Nephron progenitor cell (in vitro differentiated cells): ENCODE data around the gene SLC5A3.

ENCODE experiments used
- DNase-seq: peaks from one replicate; pipeline ENCODE4 v3.0.0; 2021
- H3K27ac Mint-ChIP-seq: 2 replicates; pipeline ENCODE4 v1.8.0; 2021; ENCODE audit warnings: mild to moderate bottlenecking, moderate library complexity, mixed read lengths
- H3K27me3 Mint-ChIP-seq: 2 replicates; pipeline ENCODE4 v1.8.0; 2021; ENCODE audit warnings: mild to moderate bottlenecking, low read depth, mixed read lengths; ENCODE audit not compliant: poor library complexity
- H3K36me3 Mint-ChIP-seq: 2 replicates; pipeline ENCODE4 v1.8.0; 2021; ENCODE audit warnings: low read depth, mixed read lengths
- H3K4me1 Mint-ChIP-seq: 2 replicates; pipeline ENCODE4 v1.8.0; 2021; ENCODE audit warnings: mixed read lengths
- H3K4me3 Mint-ChIP-seq: 2 replicates; pipeline ENCODE4 v1.8.0; 2021; ENCODE audit warnings: mild to moderate bottlenecking, moderate library complexity, mixed read lengths
- H3K9me3 Mint-ChIP-seq: 2 replicates; pipeline ENCODE4 v1.8.0; 2021; ENCODE audit warnings: mild to moderate bottlenecking, moderate library complexity, mixed read lengths
- CTCF ChIP-seq: fragments of 200-600 bp; sonication (generic); IDR thresholded peaks from 2 replicates; pipeline ENCODE4 v1.5.0; 2021; ENCODE audit warnings: antibody characterized with exemption

Gene SLC5A3

GRCh38 chr21:34094949-34095348, 21.6 kb downstream of the SLC5A3 start:
- Mint-ChIP-seq H3K36me3 (peaks cover 62% of the 10 kb centered on the region), H3K27me3 (no peaks in the 10 kb centered on the region), H3K27ac (no peak overlapping the region), H3K4me1 (peaks cover 36% of the 10 kb centered on the region), H3K4me3 (no peak overlapping the region), H3K9me3 (no peaks in the 10 kb centered on the region)
- no peak for TF ChIP-seq CTCF
- DNase-seq = no peak

DNA sequence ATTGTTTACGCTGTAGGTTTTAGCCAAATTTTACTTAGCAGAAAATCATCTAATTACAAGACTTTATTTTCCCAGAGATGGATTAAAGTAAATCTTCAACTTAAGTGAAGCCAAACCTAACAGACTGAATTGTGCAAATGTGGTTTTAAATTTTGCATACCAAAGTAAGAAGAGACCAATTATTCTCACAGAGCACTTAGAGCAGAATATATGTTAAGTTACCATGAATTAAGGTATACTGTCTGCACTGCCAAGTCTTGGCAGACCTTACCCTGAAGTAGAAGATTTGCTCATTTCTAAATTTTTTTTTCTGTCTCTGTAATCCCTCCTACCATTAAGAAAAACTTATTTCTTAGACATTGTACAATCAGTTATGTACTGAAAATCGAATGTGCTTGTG, 24.1 kb downstream of the SLC5A3 start:
- no peak for TF ChIP-seq CTCF
- H3K27ac Mint-ChIP-seq = no peak overlapping the region
- H3K36me3 Mint-ChIP-seq = peaks cover 75% of the 10 kb centered on the region
- DNase-seq = no peak
- H3K27me3 Mint-ChIP-seq = no peaks in the 10 kb centered on the region
- no peaks in the 10 kb centered on the region for H3K9me3 Mint-ChIP-seq
- peaks cover 23% of the 10 kb centered on the region for H3K4me1 Mint-ChIP-seq
- H3K4me3 Mint-ChIP-seq = no peak overlapping the region

DNA sequence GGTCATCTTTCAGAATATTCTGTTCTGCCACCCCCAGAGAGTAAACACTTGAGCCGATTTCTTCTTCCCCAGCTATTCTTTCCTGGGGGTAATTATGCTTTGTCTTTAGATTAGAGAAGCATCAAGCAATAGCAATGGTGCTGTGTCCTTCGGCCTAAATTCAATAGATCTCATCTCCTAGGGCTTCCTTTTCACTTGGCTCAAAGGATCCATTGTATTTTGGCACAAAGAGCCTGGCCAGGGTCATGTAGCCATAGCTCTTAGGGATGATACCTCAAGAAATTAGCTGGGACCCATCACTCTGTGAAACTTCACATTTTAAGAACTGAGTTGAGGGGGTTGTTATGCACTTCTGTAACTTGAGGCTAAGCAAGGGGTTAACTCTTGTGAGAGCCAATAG, 27.0 kb downstream of the SLC5A3 start:
- no peak for DNase-seq
- Mint-ChIP-seq H3K4me1 (peaks cover 6% of the 10 kb centered on the region), H3K27ac (no peak overlapping the region), H3K4me3 (no peak overlapping the region), H3K27me3 (no peaks in the 10 kb centered on the region), H3K9me3 (no peaks in the 10 kb centered on the region), H3K36me3 (peaks cover 78% of the 10 kb centered on the region)
- no peak for TF ChIP-seq CTCF

GRCh38 chr21:34100790-34101189, 27.4 kb downstream of the SLC5A3 start:
- no peak for TF ChIP-seq CTCF
- peaks cover 78% of the 10 kb centered on the region for H3K36me3 Mint-ChIP-seq
- H3K9me3 Mint-ChIP-seq = no peaks in the 10 kb centered on the region
- DNase-seq = no peak
- no peak overlapping the region for H3K4me3 Mint-ChIP-seq
- peaks cover 6% of the 10 kb centered on the region for H3K4me1 Mint-ChIP-seq
- no peak overlapping the region for H3K27ac Mint-ChIP-seq
- H3K27me3 Mint-ChIP-seq = no peaks in the 10 kb centered on the region

GRCh38 chr21:34105947-34106541, 32.7 kb downstream of the SLC5A3 start:
- DNase-seq = no peak
- Mint-ChIP-seq H3K4me1 (no peaks in the 10 kb centered on the region), H3K4me3 (no peak overlapping the region), H3K36me3 (peaks cover 66% of the 10 kb centered on the region), H3K27ac (no peak overlapping the region), H3K27me3 (no peaks in the 10 kb centered on the region), H3K9me3 (no peaks in the 10 kb centered on the region)
- TF ChIP-seq CTCF = no peak

- DNase-seq = no peak
- H3K27ac Mint-ChIP-seq = no peak overlapping the region
- peaks cover 4% of the 10 kb centered on the region for H3K27me3 Mint-ChIP-seq
- H3K9me3 Mint-ChIP-seq = no peaks in the 10 kb centered on the region
- H3K4me3 Mint-ChIP-seq = no peak overlapping the region
- H3K4me1 Mint-ChIP-seq = no peaks in the 10 kb centered on the region
- TF ChIP-seq CTCF = no peak
- peaks cover 78% of the 10 kb centered on the region for H3K36me3 Mint-ChIP-seq
Measured at GRCh38 chr21:34107606-34108005, 34.2 kb downstream of the SLC5A3 start.
